ENCODE data around the gene TNS3.

DNA sequence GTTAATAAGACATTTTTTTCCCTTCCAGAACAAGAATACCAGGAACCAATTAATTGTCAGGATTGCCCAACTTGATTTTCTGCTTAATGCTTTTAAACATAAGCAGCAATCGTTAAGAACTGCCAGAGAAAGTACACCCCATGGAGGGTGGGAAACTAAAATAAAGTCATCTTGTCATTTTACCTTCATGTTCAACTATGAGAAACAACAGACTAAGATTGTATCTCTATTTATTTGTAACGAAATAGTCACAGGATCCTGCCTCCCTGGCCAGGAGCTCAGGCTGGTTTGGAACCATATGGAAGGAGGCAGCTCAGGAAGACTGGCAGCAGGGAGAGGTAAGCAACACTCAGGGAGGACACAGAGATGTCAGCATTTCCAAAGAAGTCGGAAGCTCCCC, 129.6 kb downstream of the TNS3 start:
- TF ChIP-seq, protein P1, sequence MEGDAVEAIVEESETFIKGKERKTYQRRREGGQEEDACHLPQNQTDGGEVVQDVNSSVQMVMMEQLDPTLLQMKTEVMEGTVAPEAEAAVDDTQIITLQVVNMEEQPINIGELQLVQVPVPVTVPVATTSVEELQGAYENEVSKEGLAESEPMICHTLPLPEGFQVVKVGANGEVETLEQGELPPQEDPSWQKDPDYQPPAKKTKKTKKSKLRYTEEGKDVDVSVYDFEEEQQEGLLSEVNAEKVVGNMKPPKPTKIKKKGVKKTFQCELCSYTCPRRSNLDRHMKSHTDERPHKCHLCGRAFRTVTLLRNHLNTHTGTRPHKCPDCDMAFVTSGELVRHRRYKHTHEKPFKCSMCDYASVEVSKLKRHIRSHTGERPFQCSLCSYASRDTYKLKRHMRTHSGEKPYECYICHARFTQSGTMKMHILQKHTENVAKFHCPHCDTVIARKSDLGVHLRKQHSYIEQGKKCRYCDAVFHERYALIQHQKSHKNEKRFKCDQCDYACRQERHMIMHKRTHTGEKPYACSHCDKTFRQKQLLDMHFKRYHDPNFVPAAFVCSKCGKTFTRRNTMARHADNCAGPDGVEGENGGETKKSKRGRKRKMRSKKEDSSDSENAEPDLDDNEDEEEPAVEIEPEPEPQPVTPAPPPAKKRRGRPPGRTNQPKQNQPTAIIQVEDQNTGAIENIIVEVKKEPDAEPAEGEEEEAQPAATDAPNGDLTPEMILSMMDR (IDR thresholded peaks at IDR 0.05; ENCODE audit: low read length): no peak
- TF ChIP-seq EZH2 (optimal IDR thresholded peaks at IDR 0.05; ENCODE audit: low read depth, low read length): no peak
- TF ChIP-seq EZH2phosphoT487 (IDR thresholded peaks at IDR 0.05; ENCODE audit: low read length): no peak
